SW 1271 (cell line): ENCODE measurements around the gene LDLRAD4.

Experiments used
- DNase-seq, 2 experiments: peaks; one replicate each; lab custom pipeline; 2025; lab: John Stamatoyannopoulos, UW

LDLRAD4 gene

GRCh38 chr18:13430663-13431062 is 212.1 kb downstream of the LDLRAD4 start:
- DNase-seq: no peak

GRCh38 chr18:13431886-13432285 is 213.3 kb downstream of the LDLRAD4 start:
- DNase-seq: no peak

DNA sequence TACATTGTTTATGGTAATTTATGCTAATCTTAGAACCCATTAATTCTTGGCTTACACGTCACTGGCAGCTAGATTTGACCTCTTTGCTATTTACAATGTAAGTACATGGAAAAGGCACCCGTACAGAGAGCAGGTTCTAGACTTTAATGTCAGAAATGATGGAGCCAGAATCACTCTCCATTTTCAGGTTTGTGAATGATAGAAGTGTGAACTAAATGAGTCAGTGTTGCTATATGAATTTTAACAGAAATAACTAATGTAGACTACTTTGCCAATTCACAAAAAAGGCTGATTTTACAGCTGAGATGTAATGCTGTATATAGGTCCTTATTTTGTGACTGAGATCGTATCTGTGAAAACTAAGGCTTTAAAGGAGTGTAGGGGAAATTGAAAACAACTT is 214.6 kb downstream of the LDLRAD4 start:
- no peak for DNase-seq

DNA sequence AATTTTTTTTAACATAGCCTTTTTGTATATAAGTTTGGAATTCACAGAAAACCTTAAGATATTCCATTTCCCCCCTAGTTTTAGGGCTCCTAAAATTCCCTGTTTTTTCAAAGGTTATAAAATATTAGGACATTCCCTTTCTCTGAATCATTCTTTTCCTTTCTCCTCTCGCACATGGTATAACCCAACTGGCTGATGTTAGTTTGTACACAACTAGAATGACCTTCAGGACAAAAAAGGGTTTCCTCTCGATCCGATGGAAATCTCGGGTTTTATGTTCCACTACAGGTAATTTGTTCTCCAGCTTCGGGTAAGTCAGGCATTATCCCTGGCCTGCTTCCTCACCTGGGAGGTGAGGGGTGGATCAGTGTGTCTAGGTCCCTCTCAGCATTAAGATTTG is 215.1 kb downstream of the LDLRAD4 start:
- DNase-seq: no peak

DNA sequence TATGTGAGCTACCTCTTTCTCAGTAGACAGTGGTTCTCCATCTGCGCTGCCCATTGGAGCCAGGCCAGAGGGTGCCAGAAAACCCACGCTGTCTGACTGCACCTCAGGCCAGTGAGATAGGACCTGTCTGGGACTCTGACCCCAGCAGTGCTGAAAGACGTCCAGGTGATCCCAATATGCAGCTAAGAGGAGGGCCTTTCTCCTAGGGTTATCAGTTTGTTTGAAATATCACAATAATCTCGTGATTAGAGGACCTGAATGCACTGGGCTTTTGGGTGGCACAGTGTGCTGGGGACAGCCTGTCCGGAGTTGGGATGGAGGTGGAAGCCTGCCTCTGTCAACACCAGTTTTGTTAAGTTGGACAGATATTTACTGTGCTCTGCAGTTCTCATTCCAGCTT is 216.3 kb downstream of the LDLRAD4 start:
- DNase-seq: no peak

DNA sequence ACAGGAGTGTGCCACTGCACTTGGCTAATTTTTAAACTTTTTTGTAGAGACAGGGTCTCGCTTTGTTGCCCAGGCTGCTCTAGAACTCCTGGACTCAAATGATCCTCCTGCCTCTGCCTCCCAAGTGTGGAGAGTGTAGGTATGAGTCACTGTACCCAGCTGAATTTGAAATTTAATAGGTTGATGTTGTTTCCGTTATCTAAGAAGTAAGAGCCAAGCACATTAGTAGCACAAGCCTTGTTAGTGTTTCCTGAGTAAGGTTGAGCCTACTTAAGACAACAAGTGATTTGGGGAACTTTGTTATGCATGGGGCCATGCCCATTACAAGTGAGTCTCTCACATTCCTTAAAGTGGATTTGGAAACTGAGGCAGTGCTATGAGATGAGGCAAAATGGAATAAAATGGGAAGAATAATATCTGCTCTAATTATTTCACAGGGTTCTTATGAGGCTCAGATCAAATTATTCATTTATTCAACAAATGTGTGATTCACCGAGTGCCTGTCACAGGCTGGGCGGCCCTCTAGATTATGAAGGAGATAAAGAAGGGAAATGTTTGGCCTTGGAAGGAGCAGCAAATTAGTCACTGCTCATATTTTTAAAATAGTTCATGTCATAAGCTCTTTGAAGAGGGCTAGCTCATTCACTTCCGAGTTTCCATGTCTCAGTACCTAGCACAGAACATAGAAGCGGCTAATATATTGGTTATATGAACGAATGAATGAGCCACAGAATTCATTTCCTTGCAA is 217.2 kb downstream of the LDLRAD4 start:
- no peak for DNase-seq

GRCh38 chr18:13436576-13436975 is 218.0 kb downstream of the LDLRAD4 start:
- DNase-seq: no peak

DNA sequence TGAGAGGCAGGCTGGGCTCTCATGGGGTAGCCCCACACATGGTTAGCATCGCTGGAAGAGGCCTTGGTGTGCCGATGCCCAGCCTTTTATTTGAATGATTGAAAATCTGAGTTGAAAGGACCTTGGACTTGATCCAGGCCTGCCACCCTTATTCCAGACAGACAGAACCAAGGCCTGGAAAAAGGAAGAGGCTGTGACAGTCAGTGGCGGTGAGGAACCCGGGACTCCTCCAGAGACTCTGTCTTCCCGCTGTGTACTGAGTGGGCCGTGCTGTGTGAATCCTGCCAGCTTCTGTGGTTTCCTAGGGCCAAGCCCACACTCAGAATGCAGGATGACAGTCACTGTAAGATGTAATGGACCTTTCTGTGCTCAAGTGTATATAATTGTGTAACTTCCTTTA is 218.5 kb downstream of the LDLRAD4 start:
- DNase-seq: no peak

DNA sequence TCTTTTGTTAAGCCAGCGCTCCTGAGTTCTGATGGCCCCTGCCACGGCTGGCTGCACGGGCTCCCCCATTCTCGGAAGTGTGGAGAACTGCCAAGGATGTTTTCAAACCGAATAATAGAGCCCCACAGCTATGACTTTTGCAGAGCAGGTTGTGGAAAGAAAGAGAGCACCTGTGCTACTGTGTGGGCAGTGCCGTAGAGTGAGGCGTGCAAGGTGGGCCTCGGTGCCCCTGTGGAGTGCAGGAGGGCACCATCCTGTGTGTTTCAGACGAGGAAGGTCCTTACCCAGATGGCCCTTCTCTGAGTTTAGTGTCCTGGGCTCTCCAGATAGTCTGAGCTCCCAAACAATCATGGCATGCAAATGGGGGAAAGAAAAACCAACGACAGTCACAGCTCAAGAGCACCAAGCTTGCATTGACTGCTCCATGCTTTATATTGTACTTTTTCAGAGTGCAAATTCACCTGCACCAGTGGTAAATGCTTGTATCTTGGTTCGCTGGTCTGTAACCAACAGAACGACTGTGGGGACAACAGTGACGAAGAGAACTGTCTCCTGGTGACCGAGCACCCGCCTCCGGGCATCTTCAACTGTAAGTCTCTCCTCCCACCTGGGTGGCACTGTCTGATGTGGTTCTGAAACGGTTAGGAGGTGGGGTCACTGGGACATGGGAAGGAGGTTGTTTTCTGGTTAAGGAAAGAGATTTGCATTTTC is 219.4 kb downstream of the LDLRAD4 start:
- DNase-seq: no peak

DNA sequence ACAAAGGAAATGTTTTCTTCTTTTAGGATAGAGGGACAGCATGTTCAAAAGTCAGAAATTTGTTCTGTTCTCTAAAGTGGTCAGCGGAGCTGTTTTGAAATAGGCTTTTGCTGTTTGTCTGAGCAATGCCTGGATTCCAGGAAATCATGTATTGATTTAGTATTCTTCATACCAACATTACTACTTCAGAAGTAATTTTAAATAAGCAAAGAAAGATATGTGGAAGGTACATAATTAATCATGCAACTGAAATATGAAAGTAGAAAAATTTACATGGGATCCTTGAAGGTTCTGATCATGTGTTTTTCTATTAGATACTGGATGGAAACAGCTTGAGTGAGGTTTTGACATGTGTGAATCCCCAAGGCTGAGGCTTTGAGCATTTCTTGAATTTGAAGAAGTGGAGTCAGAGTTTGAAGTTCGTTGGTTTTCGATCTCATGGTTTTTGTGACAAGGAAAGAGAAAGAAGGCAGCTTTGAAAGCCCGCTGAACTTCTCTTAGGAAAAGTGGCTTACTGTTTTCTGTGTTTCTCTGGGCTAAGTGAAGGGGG is 220.0 kb downstream of the LDLRAD4 start:
- DNase-seq: no peak

GRCh38 chr18:13439461-13439860 is 220.9 kb downstream of the LDLRAD4 start:
- no peak for DNase-seq

- DNase-seq: no peak
Observed at GRCh38 chr18:13440277-13441248, 222.0 kb downstream of the LDLRAD4 start.

DNA sequence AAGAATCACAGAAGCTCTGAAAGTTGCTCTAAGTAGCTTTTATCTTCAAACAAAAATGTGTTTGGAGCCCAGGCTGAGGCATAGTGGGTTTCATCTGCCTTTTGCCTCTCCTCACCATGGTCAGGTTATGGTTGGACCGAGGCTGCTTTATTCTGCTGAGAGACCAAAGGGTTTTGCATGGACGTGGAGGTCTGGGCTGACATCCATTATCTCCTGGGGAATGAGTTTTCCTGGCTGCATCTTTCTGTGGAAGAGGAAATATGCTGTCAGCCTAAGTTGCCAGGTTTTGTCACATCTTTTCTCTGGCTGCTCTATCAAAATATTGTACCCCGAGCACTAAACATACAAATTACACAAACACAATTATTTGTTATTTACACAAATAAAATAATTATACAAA is 223.2 kb downstream of the LDLRAD4 start:
- DNase-seq: no peak

DNA sequence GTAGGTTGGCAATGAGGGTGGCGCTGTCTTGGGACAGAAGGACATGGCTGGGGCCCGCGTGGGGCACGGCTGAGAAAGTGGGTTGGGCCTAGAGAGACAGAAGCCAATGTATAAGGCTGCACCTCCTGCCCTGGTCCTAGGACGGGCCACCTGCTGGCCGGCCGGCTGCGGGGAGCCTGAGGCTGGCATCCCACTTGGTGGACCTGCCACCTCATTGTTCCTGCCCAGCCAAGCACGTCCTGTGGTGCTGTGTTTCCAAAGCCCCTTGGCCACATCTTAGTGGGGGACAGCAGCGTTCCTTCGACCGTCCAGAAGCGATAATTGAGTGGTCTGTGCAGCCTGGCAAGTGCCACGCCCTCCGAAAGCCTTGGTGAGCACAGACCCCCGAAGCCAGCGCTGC is 223.9 kb downstream of the LDLRAD4 start:
- no peak for DNase-seq

GRCh38 chr18:13443552-13443951 is 225.0 kb downstream of the LDLRAD4 start:
- DNase-seq: no peak

DNA sequence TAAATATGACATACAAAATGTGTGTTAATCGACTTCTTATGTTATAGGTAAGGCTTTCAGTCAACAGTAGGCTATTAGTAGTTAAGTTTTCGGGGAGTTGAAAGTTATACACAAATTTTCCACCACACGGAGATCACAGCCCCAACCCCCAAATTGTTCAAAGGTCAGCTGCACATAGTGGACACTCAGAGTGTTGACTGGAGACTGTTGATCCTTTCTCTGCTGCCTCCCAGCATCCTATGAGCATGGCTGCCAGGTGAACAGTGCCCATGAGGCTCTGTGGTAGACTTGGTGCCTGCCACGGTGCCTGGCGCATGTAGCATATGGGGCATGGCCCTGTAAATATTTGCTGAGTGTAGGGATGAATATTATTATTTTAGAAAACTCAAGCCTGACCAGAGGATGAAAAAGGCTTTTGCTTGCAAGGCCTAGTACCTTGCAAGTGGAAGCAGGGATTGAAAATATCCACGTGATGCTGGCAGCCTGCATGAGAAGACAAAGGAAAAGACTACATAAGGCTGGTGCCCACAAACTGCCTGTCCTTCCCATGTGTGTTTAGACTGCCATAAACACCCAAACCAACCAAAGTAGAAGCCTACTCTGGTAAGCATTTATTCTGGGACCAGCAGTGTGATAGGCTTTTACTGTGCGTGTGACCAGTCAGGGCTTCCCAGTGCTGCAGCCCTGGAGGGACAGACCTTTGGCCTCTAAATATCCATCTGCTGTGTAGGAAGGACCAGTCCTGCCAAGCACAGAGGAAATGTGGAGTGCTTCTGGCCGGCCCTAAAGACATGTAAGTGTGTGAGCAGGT is 226.1 kb downstream of the LDLRAD4 start:
- no peak for DNase-seq

GRCh38 chr18:13445241-13445897 is 226.8 kb downstream of the LDLRAD4 start:
- DNase-seq: no peak

DNA sequence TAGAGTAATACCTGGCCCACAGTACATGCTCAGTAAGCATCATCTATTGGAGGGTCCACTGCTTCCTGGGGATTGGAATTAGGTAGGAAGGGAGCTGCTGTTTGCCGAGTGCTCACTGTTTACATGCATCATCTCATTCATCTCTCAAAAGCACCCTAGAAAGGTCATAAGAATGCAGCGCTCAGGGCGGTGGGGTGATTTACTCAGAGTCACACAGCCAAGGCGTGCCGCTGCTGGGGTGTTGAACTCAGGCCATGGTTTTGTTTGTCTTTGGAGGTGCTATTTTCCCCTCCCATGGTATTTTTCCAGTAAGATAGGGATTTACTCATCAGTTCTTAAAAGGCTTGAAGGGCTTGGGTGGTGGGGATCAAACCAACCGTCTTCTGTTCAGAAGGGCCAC is 227.5 kb downstream of the LDLRAD4 start:
- DNase-seq: no peak

- no peak for DNase-seq
Observed at GRCh38 chr18:13446610-13447461, 228.3 kb downstream of the LDLRAD4 start.
